DMS 273 (cell line): ENCODE measurements around the gene NEUROG3.
A peak's percentile ranks its signal among the peaks of the same experiment; 100 is the strongest.

Experiments
- DNase-seq: peaks from one replicate; lab custom pipeline; 2025; ENCODE audit not compliant: unreplicated experiment; lab: John Stamatoyannopoulos, UW

Gene NEUROG3, protein sequence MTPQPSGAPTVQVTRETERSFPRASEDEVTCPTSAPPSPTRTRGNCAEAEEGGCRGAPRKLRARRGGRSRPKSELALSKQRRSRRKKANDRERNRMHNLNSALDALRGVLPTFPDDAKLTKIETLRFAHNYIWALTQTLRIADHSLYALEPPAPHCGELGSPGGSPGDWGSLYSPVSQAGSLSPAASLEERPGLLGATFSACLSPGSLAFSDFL

DNA sequence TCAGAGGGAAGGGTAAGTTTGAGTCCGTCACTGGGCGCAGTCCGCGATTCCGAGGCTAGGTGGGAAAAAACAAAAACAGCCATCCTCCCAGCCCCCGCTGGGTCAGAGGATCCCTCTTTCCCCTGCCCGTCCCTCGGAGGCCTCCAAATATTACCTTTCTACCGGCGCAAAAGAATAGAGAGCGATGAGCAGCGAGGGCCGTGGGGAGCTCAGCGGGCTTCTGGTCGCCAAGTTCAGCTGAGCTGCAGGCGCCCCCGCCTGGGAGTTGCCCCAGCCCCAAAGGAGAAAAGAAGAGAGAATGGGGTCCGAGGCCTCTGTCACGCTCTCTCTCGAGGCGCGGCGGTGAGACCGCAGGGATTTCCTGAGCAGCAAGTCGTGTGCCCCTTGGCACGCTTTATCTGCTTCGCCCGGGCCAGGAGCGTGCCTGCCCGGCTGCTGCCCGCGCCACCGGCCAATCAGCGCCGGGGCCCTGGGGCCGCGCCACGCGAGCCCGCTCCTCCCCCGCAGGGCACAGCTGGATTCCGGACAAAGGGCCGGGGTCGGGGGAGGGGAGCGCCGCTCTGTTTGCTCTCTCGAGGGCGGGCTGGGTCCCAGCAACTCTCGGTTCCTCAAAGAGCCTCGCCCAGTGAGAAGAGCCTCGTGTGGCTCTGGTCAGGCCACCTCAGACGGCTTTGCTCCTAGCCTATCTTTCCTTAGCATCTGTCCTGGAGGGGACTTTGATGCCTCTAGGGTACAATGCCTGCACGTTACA, at the start of gene NEUROG3:
Gene NEUROG3 (minus strand): TSS at position 367 of the 751 bp plus-strand sequence. CDS start 379 bp downstream, outside the sequence.
- peak; percentile 36 for DNase-seq

DNA sequence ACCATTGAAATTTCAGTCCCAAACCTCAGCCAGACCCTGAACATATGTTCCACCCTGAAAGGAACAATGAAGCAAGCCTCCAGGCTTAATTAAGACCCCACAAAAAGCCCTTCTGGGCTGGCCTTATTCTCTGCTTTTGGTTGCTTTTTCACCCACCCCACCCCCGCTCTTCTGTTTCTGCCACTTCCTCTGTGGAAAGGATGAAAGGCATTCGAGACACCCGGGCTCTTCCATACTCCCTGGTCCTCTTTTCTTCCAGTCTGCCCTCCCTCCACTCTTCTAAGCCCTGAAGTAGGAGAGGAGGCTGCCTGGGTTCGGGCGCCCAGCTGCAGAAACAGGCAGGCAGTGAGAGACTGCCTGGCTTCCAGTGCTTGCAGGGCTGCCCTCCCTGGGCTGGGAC, 47.4 kb upstream of the NEUROG3 start:
- DNase-seq: no peak

DNA sequence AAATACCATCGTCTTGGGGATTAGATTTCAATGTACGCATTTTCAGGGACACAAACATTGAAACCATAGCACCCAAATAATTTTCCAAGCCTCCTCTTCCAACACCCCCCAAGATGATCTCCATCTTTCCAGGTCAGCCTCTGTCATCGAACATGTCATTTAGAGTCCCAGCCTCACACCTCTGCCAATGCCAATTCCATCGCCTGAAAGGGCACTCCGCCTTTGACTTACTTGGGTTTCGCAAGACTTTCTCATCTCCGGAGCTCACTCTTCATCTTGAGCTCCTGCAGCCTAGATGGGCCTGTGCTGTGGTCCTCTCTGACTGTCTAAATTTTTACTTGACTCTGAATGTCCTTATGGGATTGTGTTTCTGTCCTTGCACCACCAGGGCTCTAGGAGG, 46.4 kb upstream of the NEUROG3 start:
- no peak for DNase-seq

DNA sequence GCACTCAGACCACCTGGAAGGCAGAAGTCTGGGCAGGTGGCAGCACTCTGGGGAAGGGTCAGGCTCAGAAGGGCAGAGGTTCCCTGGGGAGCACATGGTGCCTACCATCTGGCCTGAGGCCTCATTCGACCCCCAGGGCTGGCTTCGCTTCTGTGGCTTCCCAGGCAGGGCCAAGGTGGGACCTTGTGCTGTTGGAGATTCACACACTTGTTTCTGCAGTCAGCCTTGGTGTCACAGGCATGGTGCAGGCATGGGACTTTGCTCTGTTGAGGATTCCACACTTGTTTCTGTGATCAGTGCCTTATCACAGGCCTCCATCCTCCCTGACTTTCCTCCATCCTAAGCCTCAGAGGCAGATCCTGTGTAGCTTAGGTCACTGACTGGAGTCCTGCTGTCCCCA, 45.5 kb upstream of the NEUROG3 start:
- DNase-seq: no peak

DNA sequence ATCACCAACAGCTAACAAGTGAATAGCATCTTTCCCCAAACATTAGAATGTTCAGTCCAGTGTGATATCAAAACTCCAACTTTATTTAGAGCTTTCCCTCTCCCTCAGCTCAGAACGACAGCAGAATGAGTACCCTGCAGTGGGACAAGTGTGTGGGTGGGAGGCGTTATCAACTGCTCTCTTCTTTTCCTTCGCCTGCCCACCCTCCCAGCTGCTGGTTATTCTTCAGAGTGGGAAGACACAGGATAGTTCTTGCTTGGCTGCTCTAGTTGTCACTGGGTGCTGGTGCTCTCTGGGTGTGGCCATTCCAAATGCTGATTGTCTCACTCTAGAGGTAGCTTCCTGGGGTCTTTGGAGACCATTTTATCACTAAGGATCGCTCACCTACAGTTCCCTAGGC, 43.1 kb upstream of the NEUROG3 start:
- no peak for DNase-seq

DNA sequence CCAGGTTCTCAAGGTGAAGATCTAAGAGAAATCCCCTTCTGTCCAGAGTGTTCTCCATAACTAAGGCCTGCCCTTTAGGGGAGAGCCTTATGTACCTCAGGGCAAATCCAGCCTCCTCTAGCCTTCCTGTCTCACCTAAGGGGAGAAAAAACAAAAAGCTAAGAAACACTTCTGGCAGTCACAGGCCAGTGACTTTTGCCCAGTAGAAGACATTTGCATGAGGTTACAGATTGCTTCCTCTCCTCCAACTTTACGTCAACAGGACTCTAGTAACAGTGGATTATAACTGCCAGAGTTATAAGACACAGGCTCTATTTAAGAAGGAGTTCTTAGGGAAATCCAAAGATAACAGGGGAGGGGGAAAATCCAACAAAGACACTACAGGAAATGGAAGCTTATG, 40.9 kb upstream of the NEUROG3 start:
- DNase-seq: no peak

DNA sequence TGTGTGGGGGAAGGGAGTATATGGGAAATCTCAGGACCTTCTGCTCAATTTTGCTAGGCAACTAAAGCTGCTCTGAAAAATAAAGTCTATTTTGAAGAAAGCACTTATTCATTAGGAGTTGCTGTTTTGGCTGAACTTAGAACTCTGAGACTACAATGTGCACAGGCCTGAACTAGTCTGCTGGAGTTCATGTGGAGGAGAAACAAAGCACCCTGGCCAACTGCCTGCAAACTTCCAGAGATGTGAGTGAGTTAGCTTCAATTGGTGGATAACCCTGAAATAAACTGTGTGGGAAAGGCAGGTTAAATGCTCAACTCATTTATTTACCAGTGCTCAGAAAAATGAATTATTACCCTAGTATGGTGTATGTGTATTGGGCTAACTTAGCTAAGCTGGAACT, 39.5 kb upstream of the NEUROG3 start:
- no peak for DNase-seq

DNA sequence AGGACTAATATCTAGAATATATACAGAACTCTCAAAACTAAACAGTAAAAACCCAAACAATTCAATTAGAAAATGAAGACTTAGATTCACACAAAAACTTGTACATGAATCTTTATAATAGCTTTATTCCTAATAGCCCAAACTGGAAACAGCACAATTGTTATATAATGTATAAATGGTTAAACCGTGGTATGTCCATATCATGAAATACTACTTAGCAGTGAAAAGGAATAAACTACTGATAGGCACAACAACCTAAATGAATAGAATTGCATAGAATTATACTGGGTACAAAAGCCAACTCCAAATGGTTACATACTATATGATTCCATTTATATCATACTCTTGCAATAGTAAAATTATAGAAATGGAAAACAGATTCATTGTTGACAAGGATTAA, 35.9 kb upstream of the NEUROG3 start:
- no peak for DNase-seq

DNA sequence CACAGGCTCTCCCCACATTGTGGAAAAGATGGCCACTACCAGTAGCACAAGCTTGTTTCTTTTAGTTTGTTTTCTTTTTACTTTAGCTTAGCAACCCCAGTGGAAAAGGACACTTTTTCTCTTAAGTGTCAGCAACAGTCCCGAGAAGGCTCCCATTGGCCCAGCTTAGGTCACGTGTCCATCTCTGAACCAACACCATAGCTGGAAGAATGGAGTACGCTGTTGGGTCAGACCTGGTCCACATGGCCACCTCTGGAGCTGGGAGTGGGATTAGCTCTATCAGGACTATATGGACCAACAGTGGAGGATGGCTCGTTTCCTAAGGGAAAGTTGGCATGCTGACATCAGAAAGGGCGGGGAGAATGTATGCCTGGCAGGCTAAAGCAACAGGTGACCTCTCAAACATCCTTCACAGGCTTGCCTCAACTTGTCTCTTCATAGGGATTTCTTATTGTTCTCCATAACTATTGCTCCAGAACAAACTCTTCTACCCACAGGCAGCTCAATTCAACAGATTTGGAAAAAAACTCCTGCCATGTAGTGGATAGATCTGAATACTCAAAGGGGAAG, 27.6 kb upstream of the NEUROG3 start:
- no peak for DNase-seq

DNA sequence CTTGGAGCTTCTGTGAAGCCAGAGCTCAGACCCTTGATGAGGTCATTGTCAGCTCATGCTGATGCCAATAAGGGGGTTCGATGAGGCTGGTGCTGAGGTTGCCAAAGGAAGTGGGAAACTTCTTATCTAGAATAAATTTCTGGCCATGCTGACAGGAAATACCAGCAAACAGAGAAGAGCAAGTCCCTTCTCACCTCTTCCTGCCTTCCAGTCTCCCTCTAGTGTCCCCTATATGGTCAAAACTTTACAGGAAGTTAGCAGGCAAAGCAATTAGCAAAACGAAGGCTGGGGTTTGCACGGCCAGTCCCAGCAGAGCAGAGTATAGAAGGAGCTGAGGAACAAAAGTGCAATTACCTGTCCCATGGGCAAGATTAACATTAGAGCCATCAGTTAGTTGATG, 15.1 kb upstream of the NEUROG3 start:
- no peak for DNase-seq

DNA sequence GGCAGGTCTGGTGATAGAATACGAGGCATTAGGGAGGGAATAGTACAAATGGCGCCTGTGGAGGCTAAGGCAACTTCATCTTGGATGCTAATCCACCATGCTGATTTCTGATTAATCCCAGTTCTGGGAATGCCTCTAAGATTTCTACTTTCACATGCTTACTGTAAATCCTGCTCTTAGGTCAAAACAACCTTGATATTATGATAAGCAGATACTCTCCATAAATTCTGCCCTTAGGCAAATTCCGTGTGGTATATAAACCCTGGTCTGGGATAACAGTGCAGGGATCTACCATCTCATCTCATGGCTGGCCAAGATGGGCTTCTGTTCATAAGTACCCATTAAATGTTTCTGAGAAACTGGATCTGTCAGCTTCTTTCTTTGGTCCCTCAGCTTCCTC, 11.4 kb upstream of the NEUROG3 start:
- DNase-seq: no peak

DNA sequence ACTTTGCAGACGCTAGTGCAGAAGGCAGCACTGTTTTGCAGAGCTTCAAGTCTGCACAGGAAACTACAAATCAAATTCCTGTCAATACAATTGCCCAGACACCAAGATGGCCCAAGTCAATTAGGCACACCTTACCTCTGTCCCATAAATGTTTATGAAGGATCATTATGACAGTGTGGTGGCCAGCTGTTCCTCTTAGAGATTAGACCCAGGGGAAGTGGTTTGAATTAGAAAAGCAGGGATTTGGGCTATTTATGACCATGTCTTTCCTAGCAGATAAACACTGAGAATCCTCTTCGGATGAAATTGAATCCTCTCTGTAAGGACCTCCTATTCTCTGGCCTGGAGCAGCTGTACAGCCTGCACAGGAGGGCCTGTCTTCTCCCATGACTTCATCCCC, 9.9 kb upstream of the NEUROG3 start:
- no peak for DNase-seq

DNA sequence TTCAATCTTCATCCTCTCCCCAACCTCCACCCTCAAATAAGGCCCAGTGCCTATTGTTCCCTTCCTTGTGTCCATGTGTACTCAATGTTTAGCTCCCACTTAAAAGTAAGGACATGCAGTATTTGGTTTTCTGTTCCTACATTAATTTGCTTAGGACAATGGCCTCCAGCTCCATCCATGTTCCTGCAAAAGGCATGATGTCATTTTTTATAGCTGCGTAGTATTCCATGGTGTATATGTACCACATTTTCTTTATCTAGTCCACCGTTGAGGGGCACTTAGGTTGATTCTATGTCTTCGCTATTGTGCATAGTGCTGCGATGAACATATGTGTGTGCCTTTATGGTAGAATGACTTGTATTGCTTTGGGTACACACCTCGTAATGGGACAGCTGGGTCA, 7.2 kb upstream of the NEUROG3 start:
- no peak for DNase-seq

DNA sequence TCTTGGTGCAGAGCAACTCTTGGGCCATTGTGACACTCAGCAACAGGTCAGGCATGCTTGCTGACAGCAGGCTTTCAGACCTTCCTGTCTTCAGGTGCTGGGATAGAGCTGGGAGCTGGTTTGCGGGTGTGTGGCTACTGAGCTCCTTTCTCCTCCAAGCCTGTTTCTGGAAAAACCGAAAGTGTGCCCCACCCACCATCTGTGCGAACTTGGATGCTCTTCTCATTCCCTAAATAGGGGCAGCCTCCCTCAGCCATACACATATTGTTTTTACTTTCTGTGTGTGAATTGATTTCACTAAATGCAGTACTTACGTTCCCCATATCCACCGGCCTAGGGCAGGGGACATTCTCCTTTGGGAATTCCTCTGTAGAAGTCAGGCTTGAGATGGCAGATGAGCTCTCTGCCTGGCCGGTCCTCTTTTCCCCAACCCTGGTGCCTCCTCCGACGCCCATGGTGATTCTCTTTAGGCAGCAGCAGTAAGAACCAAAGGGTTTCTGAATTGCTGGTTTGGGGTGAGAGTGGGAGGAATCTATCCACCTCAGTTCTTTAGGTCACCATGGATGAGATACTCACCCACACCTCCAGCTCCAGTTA, 6.3 kb upstream of the NEUROG3 start:
- DNase-seq: no peak

DNA sequence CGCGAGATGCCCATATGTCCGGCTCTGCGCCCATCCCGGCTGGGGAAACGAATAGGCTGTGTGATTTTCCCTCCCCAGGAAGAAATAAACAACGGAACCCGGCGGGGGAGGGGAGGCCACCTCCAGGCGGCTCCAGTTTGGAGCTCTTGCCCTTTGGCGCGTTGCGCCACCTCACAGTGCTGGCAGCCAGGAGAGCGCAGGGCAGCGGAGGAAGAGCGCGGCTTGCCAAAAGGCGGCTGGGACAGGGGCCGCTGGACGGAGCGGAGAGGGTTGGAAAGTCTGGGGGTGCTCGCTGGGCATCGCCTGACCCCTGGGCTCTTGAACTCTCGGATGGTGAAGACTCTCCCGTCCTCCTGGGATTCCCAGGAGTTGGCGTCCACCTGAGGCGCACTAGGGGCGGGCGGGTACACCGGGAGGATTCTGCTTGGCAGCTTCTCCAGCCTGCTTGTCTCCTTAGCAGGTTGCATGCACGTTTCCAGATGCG, 5.3 kb upstream of the NEUROG3 start:
- peak; percentile 52 for DNase-seq

DNA sequence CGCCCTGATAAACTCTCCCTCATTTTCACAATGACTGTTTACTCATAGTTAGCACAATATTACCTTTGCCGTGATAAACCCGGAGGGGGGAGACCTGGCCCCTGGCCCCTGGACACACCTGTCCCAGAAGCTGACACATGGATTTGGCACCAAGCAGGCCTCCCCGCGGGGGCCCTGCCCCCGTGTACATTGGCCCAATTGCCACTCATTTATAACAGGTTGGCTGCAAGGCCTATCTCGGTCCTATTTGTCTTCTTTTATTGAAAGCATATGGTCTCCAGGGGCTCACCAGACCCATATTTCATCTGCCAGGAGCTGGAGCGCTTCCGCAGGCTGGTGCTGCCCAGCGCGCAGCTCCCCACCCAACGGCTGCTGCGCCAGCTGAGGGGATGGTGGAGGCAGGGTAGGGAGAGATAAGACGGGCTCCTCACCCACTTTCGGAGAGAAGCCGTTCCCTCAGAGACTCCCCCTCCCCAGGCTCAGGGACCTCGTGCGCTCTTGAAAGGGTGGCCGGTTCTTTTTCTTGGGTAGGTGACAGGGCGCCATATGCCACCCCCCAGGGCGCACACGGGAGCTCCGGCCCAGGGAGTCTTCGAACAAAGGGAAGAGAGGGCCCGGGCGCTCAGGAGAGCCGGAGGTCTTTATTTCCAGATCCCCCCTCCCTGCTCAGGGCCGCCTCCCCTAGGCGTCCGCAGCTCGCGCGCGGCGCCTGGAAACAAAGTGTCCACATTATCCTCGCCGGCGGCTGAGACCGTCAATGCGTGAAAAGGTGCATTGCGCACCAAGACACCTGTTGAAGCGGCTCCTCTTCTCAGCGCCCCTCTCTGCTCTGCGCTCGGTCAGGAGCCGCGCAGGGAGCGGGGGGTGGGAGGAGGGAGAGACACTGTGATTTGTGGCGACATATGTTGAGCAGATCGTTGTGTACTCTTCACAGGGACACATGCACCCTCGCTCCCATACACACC, 4.3 kb upstream of the NEUROG3 start:
- DNase-seq: peak; percentile 56

DNA sequence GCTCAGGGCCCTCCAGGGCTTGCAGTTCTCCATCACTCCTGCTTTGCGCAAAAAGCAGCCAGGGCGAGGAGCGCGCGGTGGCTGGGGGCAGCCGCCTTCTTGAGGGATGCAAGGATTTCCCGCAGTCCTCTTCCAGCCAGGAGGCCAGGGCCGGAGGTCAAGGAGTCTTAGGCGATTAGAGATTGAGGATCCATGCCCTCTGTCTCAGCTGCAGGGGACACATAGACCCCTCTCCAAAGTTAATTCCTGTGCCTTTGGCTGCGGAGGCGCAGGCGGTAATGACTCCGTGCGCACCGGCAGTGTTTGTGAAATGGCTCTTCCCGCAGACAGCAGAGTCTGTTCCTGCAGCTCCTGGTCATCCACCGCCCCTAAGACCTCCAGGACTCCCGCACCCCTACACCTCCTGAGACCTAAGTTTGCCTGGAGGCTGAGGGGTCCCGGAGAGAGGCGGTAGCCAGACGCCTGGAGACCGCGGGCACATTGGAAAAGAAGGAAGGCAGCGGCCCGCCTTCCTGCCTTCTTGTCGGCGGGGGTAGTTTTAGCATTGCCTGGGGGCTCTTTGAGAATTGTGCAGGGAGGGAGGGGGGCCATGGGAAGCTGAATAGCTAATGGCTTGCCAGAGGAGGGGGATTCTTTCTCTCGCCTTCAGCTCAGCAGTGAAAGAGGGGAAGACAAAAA, 3.3 kb upstream of the NEUROG3 start:
- DNase-seq: peak; percentile 29

DNA sequence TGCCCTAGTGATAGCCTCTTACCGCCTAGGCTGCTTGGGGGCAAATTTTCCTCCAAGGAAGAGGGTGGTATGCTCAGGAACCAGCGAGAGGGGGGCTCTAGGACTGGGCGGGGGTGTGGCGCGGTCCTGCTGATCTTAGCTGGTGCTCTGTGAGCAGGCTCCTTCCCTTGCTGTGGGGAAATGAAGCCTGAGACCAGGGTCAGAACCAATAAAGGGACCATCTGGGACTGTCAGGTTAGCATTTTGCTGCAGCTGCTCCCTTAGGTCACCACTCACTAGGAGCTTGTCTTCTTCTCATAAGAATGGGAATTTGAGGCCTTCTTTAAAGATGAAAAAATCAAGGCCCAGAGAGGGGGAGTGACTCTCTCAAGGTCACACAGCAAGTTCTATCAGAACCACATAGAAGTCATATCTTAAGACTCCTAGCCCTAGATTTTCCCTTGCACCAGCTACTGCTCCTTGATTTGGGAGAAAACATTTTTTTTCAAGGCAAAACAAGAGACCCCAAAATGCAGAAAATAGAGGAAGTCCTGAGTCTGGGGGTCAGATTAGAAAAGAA, 2.0 kb upstream of the NEUROG3 start:
- peak; percentile 5 for DNase-seq

DNA sequence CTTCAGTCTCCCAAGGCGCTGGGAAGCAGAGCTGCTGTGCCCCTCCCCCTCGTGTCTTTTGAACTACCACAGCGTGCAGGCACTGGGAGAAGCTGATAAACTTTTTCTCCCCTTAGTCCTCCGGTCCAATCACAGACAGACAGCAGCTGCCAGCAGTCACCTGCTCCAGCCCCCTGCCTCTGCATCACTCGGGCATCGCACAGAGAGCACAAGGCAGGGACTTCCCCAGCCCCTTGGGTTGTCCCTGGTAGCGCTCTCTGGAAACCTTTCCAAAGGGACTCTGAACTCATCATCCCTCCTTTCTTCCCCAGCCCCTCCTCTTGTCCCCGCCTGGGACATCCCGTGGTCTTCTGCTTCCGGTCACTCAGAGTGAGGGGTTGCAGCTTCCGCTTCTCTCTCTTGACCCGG, 1.4 kb upstream of the NEUROG3 start:
- no peak for DNase-seq
